HEK293 (cell line): ENCODE results near the gene WDR72.

Source experiments
- CTCF ChIA-PET: fragments of 350-600 bp; formaldehyde crosslinking; extraction: SDS; loops from one replicate; lab custom pipeline; 2021; ENCODE audit warnings: antibody characterized with exemption; lab: Yijun Ruan, JAX
- POLR2A ChIA-PET: fragments of 300-600 bp; formaldehyde crosslinking; extraction: SDS; loops from one replicate; lab custom pipeline; 2020; ENCODE audit warnings: antibody characterized with exemption, inconsistent platforms; lab: Yijun Ruan, JAX
- H3K27ac ChIP-seq: fragments of 200-500 bp; sonication (Bioruptor generic); 2 replicates; pipeline ENCODE4 v1.5.1; 2014; ENCODE audit warnings: low read depth, low read length, control low read depth, inconsistent platforms; ENCODE audit errors: extremely low read depth
- H3K36me3 ChIP-seq, 2 experiments: fragments of 200-500 bp in 1 of 2; sonication (Bioruptor generic) in 1 of 2; 1 replicate in 1 of 2; 2 replicates in 1 of 2; pipeline ENCODE4 v1.5.1; 2014 to 2017; ENCODE audit warnings: inconsistent platforms in 2 of 2, low read length in 2 of 2; ENCODE audit not compliant: control insufficient read depth in 2 of 2, insufficient read depth in 1 of 2
- H3K4me1 ChIP-seq: fragments of 200-500 bp; sonication (Bioruptor generic); 2 replicates; pipeline ENCODE4 v1.5.1; 2014; ENCODE audit warnings: mild to moderate bottlenecking, low read length, inconsistent platforms; ENCODE audit not compliant: control insufficient read depth, insufficient read depth
- H3K4me3 ChIP-seq: 2 replicates; pipeline ENCODE4 v1.5.1; 2011; ENCODE audit warnings: low read depth, mild to moderate bottlenecking, control low read depth, low read length, moderate library complexity
- H3K9me3 ChIP-seq: fragments of 200-500 bp; sonication (Bioruptor generic); 2 replicates; pipeline ENCODE4 v1.5.1; 2014; ENCODE audit warnings: low read depth, low read length, inconsistent platforms; ENCODE audit not compliant: control insufficient read depth, insufficient read depth
- EGR2 ChIP-seq: fragments of 450-650 bp; formaldehyde crosslinking; IDR thresholded peaks from 2 replicates; pipeline ENCODE4 v1.5.1; 2016; ENCODE audit warnings: low read depth, missing biosample characterization, missing genetic modification characterization
- FEZF1 ChIP-seq: fragments of 450-650 bp; formaldehyde crosslinking; IDR thresholded peaks from 2 replicates; pipeline ENCODE4 v1.5.1; 2016; ENCODE audit warnings: missing biosample characterization, missing genetic modification characterization
- GLI2 ChIP-seq: fragments of 450-650 bp; formaldehyde crosslinking; IDR thresholded peaks from 2 replicates; pipeline ENCODE4; 2017; ENCODE audit warnings: missing biosample characterization, missing genetic modification characterization, low read depth, borderline replicate concordance
- SALL2 ChIP-seq: fragments of 450-650 bp; formaldehyde crosslinking; IDR thresholded peaks from 2 replicates; pipeline ENCODE4 v1.5.0; 2017; ENCODE audit warnings: missing biosample characterization, mild to moderate bottlenecking, missing genetic modification characterization, borderline replicate concordance
- WT1 ChIP-seq: fragments of 450-650 bp; formaldehyde crosslinking; IDR thresholded peaks from 2 replicates; pipeline ENCODE4 v1.5.1; 2016; ENCODE audit warnings: missing biosample characterization, missing genetic modification characterization
- ZFP41 ChIP-seq: fragments of 450-650 bp; formaldehyde crosslinking; IDR thresholded peaks from 2 replicates; pipeline ENCODE4 v1.5.1; 2016; ENCODE audit warnings: missing biosample characterization, missing genetic modification characterization, borderline replicate concordance
- ZNF121 ChIP-seq: fragments of 450-650 bp; formaldehyde crosslinking; IDR thresholded peaks from 2 replicates; pipeline ENCODE4 v1.5.1; 2016; ENCODE audit warnings: missing biosample characterization, missing genetic modification characterization
- ZNF169 ChIP-seq: fragments of 450-650 bp; formaldehyde crosslinking; IDR thresholded peaks from 2 replicates; pipeline ENCODE4 v1.5.1; 2016; ENCODE audit warnings: missing biosample characterization, missing genetic modification characterization
- ZNF184 ChIP-seq: fragments of 450-650 bp; IDR thresholded peaks from 2 replicates; pipeline ENCODE4 v1.5.1; 2018; ENCODE audit warnings: missing biosample characterization, mild to moderate bottlenecking, missing genetic modification characterization
- ZNF221 ChIP-seq: fragments of 450-650 bp; formaldehyde crosslinking; IDR thresholded peaks from 2 replicates; pipeline ENCODE4 v1.5.1; 2017; ENCODE audit warnings: missing biosample characterization, missing genetic modification characterization, borderline replicate concordance
- ZNF280C ChIP-seq: fragments of 450-650 bp; formaldehyde crosslinking; IDR thresholded peaks from 2 replicates; pipeline ENCODE4 v1.5.1; 2016; ENCODE audit warnings: missing biosample characterization, missing genetic modification characterization
- ZNF366 ChIP-seq: fragments of 450-650 bp; formaldehyde crosslinking; conservative IDR thresholded peaks from 2 replicates; pipeline ENCODE4 v1.5.1; 2016; ENCODE audit warnings: missing biosample characterization, missing genetic modification characterization
- ZNF423 ChIP-seq: fragments of 450-650 bp; formaldehyde crosslinking; IDR thresholded peaks from 2 replicates; pipeline ENCODE4 v1.5.1; 2016; ENCODE audit warnings: missing biosample characterization, missing genetic modification characterization
- ZNF558 ChIP-seq: fragments of 450-650 bp; formaldehyde crosslinking; IDR thresholded peaks from 2 replicates; pipeline ENCODE4 v1.5.1; 2016; ENCODE audit warnings: missing biosample characterization, missing genetic modification characterization
- ZNF561 ChIP-seq: fragments of 450-650 bp; IDR thresholded peaks from 2 replicates; pipeline ENCODE4 v1.5.1; 2018; ENCODE audit warnings: missing biosample characterization, missing genetic modification characterization, borderline replicate concordance
- ZNF580 ChIP-seq: fragments of 450-650 bp; formaldehyde crosslinking; IDR thresholded peaks from 2 replicates; pipeline ENCODE4 v1.5.1; 2016; ENCODE audit warnings: missing biosample characterization, missing genetic modification characterization
- ZNF624 ChIP-seq: fragments of 450-650 bp; formaldehyde crosslinking; IDR thresholded peaks from 2 replicates; pipeline ENCODE4 v1.5.1; 2017; ENCODE audit warnings: missing biosample characterization, missing genetic modification characterization
- ZSCAN30 ChIP-seq: fragments of 450-650 bp; IDR thresholded peaks from 2 replicates; pipeline ENCODE4 v1.5.1; 2018; ENCODE audit warnings: missing biosample characterization, mild to moderate bottlenecking, missing genetic modification characterization, moderate library complexity
- TF ChIP-seq, protein P1 (sequence below): fragments of 450-650 bp; formaldehyde crosslinking; IDR thresholded peaks from 2 replicates; pipeline ENCODE4 v1.5.1; 2016; ENCODE audit warnings: missing biosample characterization, missing genetic modification characterization
- TF ChIP-seq, protein P2 (sequence below): fragments of 450-650 bp; formaldehyde crosslinking; IDR thresholded peaks from 2 replicates; pipeline ENCODE4 v1.5.1; 2016; ENCODE audit warnings: missing biosample characterization, missing genetic modification characterization

The WDR72 gene

DNA sequence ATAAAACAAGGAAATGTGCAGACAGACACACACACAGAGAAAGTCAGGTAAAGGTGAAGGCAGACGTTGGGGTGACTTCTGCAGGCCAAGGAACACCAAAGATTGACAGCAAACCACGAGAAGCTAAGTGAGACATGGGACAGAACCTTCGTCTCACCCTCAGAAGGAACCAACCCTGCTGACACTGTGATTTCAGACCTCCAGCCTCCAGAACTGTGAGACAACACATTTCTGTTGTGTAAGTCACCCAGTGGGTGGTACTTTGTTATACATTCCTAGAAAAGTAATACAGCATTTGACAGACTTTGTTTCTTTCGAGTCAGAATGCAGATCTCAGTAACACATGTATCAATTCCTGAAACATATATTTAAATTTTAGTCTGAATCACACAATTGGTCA lies 7.1 kb downstream of the WDR72 start:
- CTCF ChIA-PET: no interaction called here
- TF ChIP-seq ZFP41 (tag by site-specific recombination) (no peak), ZNF580 (tag by site-specific recombination) (no peak), ZNF366 (tag by site-specific recombination) (no peak), FEZF1 (tag by site-specific recombination) (no peak), ZNF423 (tag by site-specific recombination) (no peak), ZNF280C (tag by site-specific recombination) (no peak), GLI2 (tag by site-specific recombination) (no peak), ZSCAN30 (no peak), SALL2 (tag by site-specific recombination) (no peak), ZNF184 (tag by site-specific recombination) (no peak), ZNF121 (no peak), ZNF169 (tag by site-specific recombination) (no peak), ZNF561 (tag by site-specific recombination) (no peak), ZNF624 (tag by site-specific recombination) (no peak), EGR2 (tag by site-specific recombination) (no peak), WT1 (tag by site-specific recombination) (no peak), ZNF221 (tag by site-specific recombination) (no peak), ZNF558 (tag by site-specific recombination) (no peak)
- TF ChIP-seq, protein P1, sequence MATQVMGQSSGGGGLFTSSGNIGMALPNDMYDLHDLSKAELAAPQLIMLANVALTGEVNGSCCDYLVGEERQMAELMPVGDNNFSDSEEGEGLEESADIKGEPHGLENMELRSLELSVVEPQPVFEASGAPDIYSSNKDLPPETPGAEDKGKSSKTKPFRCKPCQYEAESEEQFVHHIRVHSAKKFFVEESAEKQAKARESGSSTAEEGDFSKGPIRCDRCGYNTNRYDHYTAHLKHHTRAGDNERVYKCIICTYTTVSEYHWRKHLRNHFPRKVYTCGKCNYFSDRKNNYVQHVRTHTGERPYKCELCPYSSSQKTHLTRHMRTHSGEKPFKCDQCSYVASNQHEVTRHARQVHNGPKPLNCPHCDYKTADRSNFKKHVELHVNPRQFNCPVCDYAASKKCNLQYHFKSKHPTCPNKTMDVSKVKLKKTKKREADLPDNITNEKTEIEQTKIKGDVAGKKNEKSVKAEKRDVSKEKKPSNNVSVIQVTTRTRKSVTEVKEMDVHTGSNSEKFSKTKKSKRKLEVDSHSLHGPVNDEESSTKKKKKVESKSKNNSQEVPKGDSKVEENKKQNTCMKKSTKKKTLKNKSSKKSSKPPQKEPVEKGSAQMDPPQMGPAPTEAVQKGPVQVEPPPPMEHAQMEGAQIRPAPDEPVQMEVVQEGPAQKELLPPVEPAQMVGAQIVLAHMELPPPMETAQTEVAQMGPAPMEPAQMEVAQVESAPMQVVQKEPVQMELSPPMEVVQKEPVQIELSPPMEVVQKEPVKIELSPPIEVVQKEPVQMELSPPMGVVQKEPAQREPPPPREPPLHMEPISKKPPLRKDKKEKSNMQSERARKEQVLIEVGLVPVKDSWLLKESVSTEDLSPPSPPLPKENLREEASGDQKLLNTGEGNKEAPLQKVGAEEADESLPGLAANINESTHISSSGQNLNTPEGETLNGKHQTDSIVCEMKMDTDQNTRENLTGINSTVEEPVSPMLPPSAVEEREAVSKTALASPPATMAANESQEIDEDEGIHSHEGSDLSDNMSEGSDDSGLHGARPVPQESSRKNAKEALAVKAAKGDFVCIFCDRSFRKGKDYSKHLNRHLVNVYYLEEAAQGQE (tag by site-specific recombination): no peak
- TF ChIP-seq, protein P2, sequence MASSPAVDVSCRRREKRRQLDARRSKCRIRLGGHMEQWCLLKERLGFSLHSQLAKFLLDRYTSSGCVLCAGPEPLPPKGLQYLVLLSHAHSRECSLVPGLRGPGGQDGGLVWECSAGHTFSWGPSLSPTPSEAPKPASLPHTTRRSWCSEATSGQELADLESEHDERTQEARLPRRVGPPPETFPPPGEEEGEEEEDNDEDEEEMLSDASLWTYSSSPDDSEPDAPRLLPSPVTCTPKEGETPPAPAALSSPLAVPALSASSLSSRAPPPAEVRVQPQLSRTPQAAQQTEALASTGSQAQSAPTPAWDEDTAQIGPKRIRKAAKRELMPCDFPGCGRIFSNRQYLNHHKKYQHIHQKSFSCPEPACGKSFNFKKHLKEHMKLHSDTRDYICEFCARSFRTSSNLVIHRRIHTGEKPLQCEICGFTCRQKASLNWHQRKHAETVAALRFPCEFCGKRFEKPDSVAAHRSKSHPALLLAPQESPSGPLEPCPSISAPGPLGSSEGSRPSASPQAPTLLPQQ (tag by site-specific recombination): no peak
- TF ChIP-seq, all 188 proteins: peak for 0
- Histone ChIP-seq H3K4me1 (no peaks in the 10 kb centered on the region), H3K9me3 (no peaks in the 10 kb centered on the region), H3K27ac (no peak overlapping the region), H3K4me3 (no peak overlapping the region), H3K36me3 (no peaks in the 10 kb centered on the region)
- POLR2A ChIA-PET: no interaction called here
